GM12874 (cell line): Measurements from ENCODE around the gene PSPN.

Experiments
- TF ChIP-seq, protein P1 (sequence below): IDR thresholded peaks from 2 replicates; pipeline ENCODE4 v1.5.1; 2011; ENCODE audit warnings: low read depth, mild to moderate bottlenecking, control low read depth, low read length, moderate library complexity; ENCODE audit not compliant: insufficient read depth

PSPN gene

DNA sequence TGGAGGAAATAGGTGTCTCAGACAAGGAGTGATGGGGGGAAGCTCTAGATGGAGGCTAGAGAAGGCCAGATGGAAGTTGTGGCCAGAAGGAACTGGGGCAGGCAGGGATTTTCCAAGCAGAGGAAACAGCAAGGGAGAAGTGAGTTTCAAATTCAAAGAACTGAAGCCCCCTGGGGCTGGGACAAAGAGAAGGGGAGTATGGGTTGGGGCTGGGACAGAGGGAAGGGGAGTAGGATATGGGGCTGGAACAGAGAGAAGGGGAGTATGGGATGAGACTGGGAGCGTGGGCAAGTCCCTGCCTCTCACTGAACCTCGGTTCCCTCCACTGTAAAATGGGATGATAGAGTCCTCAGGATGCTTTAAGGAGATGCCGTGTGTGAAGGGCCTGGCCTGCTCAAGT lies 19.1 kb upstream of the PSPN start:
- TF ChIP-seq, protein P1, sequence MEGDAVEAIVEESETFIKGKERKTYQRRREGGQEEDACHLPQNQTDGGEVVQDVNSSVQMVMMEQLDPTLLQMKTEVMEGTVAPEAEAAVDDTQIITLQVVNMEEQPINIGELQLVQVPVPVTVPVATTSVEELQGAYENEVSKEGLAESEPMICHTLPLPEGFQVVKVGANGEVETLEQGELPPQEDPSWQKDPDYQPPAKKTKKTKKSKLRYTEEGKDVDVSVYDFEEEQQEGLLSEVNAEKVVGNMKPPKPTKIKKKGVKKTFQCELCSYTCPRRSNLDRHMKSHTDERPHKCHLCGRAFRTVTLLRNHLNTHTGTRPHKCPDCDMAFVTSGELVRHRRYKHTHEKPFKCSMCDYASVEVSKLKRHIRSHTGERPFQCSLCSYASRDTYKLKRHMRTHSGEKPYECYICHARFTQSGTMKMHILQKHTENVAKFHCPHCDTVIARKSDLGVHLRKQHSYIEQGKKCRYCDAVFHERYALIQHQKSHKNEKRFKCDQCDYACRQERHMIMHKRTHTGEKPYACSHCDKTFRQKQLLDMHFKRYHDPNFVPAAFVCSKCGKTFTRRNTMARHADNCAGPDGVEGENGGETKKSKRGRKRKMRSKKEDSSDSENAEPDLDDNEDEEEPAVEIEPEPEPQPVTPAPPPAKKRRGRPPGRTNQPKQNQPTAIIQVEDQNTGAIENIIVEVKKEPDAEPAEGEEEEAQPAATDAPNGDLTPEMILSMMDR, result no peak

DNA sequence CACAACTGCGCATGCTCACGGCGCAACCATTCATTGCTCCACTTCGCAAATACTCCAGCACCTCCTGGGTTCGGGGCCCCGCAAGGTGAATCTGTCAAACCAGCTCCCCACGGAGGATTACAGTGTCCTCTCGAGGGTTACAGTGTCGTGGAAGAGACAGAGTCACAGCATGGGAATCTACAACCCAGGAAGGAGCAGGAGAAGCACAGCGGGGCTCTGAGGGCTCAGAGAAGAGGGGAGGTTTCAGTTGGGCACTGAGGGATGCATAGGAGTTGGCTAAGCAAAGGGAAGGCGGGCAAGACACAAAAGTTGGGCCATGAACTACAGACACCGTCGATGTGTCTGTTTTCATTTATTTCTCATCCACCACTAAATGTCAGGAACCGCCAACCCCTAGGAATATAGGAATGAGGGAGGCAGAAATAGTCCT lies 18.3 kb upstream of the PSPN start:
- TF ChIP-seq, protein P1, result no peak

DNA sequence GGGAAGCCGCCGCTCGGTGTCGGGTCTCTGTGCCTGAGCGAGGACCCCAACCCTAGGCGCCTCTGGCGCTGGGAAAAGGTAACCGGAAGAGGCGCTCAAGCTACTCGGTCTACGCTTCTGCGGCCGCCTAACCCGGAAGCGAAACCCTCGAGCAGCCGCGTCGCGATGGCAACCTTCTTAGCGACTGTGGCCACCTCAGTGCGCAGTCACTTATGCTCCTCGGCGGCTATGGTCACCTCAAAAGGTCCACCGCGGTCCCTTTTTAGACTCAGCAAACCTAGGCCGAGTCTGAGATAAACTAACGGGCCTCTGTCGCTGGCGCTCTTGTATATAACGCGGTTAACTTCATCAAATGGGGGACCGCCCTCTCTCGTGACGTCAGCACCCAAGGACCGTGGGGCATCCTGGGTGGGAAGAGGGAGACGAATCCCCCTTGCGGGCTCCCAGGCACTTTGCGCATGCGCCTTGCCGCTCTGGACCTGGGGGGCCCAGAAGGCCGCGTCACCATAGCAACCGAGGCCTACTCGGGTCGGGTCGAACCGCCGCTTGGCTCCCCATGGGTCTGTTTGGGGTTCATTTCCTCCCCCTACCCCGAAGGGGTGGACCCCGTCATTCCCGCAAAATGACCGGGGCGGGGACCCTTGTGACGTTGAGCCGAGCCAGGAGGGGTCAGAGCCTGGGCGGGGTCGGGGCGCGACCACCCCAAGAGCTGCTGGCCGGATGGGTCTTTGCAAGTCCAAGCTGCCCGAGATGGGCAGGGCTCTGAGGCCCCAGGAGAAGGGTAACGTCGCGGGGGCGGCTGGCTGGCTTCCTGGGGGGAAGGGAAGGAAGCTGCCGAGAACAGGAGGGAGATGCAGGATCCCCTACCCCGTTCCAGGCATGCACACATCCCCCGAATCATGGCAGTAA lies 17.6 kb upstream of the PSPN start, which contains the start of gene GTF2F1:
Gene GTF2F1 (minus strand): TSS at position 91 of the 909 bp plus-strand sequence. CDS start 169 bp downstream, outside the sequence.
- TF ChIP-seq, protein P1, result 0 out of 2 replicates have a peak, but pooled peaks have one; percentile 15

DNA sequence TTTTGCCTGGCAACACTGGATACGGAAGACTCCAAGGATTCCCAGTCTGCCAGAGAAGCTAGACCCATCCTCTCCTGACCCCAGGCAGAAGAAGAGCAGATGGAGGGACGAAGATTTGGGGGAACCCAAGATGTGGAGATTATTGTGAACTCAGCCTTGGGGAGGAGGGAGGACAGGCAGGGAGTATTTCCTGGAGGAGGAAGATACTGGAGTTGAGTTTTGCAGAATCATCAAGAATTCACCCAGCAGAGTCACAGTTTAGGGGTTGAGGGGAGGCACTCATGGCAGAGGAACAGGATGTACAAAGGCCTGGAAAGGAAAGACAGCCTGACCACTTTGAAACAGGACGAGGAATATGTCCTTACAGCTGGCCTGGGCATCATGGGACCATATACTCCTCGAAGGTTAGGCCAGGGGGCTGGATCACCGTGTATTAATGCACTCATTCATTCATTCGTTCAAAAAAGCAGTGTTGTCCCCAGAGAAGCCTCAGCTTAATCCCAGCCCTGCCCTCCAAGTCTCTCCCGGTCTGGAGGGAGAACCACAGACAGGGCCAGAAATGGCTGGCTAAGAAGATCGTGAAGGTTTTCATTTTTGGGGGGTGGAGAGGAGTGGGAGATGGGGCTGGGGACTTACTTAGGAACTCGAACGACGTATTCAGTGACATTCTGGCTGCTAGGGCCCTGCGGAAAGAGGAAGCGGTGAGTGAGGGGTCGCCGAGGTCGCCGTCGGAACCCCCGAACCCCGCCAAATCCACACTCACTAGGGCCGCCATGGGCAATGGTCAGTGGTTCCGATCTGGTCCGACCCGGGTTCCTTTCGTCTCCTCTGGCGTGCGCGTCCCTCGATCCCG lies 16.7 kb upstream of the PSPN start:
- TF ChIP-seq, protein P1, result no peak

DNA sequence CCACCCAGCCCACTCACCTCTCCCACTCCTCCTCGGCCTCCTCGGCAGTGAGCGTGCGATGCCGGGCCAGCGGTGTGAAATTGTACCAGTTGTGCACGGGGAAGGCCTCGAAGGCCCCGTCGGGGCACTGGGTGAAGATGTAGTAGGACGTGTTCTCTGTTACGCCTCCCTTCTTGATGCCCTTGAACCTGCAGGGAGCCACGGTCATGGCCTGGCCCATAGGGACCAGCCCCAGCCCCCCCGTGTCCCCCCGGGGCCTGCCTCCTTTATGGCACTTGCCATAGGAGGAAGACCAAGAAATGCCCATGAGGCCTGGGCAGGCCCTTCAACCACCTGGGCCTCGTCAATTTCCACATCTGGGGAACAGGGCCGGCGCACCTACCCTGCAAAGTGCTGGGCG lies 11.6 kb upstream of the PSPN start:
- TF ChIP-seq, protein P1, result no peak

DNA sequence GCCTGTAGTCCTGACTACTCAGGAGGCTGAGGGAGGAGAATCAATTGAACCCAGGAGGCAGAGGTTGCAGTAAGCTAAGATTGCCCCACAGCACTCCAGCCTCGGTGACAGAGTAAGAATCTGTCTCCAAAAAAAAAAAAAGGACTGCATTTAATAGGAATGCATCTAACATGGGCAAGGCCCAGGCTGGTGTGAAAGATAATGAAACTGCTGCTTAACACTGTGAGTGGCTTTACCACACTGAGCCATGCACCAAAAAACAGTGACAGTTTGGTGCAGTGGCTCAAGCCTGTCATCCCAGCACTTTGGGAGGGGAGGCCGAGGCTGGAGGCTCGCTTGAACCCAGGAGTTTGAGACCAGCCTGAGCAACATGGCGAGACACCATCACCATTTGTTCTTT lies 8.6 kb upstream of the PSPN start:
- TF ChIP-seq, protein P1, result no peak

DNA sequence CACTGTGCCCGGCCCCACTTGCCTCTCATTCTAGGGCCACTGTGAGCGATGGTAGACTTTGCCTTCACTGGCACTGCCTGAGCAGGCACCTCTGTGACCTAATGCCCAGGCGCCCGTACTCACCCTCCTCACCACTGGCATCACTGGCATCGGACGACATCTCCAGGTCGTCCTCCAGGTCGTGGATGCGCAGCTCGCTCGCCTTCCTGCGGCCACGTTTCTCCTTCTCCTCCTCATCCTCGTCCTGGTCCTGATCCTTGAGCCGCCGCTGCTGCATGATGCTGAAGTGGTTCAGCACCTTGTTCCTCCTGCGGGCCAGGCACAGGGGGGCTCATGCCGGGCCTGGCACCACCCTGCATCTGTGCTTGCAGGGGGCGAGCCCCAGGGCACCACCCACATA lies 7.5 kb upstream of the PSPN start:
- TF ChIP-seq, protein P1, result no peak
